Measurements from ENCODE around the gene TGFBRAP1. TPM values are rescaled to one million over a fixed set of nuclear protein-coding genes. Genes with fewer than 3 reads are reported as not detected.

Gene TGFBRAP1
- polyA plus RNA-seq (ENCODE audit: insufficient read length) = 8.2 TPM

- no peak for DNase-seq (ENCODE audit: low read depth)
Measured at GRCh38 chr2:105329561-105330495, at the start of gene TGFBRAP1. Gene TGFBRAP1, minus strand, starts transcription at chr2:105329735. Its CDS starts 21,434 bp downstream, at chr2:105308301.

- DNase-seq (ENCODE audit: low read depth) = no peak
Measured at GRCh38 chr2:105378921-105379383, 49.4 kb upstream of the TGFBRAP1 start.

GRCh38 chr2:105378276-105378840 lies 48.8 kb upstream of the TGFBRAP1 start:
- DNase-seq (ENCODE audit: low read depth) = no peak

- DNase-seq (ENCODE audit: low read depth) = no peak
Measured at GRCh38 chr2:105377871-105378270, 48.3 kb upstream of the TGFBRAP1 start.

- no peak for DNase-seq (ENCODE audit: low read depth)
Measured at GRCh38 chr2:105376789-105377240, 47.3 kb upstream of the TGFBRAP1 start.

GRCh38 chr2:105376010-105376409 lies 46.5 kb upstream of the TGFBRAP1 start:
- DNase-seq (ENCODE audit: low read depth) = no peak

- no peak for DNase-seq (ENCODE audit: low read depth)
Measured at GRCh38 chr2:105375001-105375561, 45.5 kb upstream of the TGFBRAP1 start.

- no peak for DNase-seq (ENCODE audit: low read depth)
Measured at GRCh38 chr2:105373895-105374401, 44.4 kb upstream of the TGFBRAP1 start.

GRCh38 chr2:105373344-105373781 lies 43.8 kb upstream of the TGFBRAP1 start:
- no peak for DNase-seq (ENCODE audit: low read depth)

- DNase-seq (ENCODE audit: low read depth) = no peak
Measured at GRCh38 chr2:105371810-105372209, 42.3 kb upstream of the TGFBRAP1 start.

- no peak for DNase-seq (ENCODE audit: low read depth)
Measured at GRCh38 chr2:105371156-105371555, 41.6 kb upstream of the TGFBRAP1 start.

- peak; percentile 68 for DNase-seq (ENCODE audit: low read depth)
Measured at GRCh38 chr2:105369777-105370690, 40.5 kb upstream of the TGFBRAP1 start.

- no peak for DNase-seq (ENCODE audit: low read depth)
Measured at GRCh38 chr2:105368759-105369408, 39.3 kb upstream of the TGFBRAP1 start.

GRCh38 chr2:105365206-105365605 lies 35.7 kb upstream of the TGFBRAP1 start:
- DNase-seq (ENCODE audit: low read depth) = no peak

- DNase-seq (ENCODE audit: low read depth) = no peak
Measured at GRCh38 chr2:105364436-105365139, 35.1 kb upstream of the TGFBRAP1 start.

- peak; percentile 43 for DNase-seq (ENCODE audit: low read depth)
Measured at GRCh38 chr2:105362862-105363591, 33.5 kb upstream of the TGFBRAP1 start.

GRCh38 chr2:105361102-105361889 lies 31.8 kb upstream of the TGFBRAP1 start:
- no peak for DNase-seq (ENCODE audit: low read depth)

GRCh38 chr2:105358593-105358992 lies 29.1 kb upstream of the TGFBRAP1 start:
- no peak for DNase-seq (ENCODE audit: low read depth)

Measured in forelimb muscle (tissue), 1 donor.